ENCODE data around the gene SLC25A40.

Gene SLC25A40

GRCh38 chr7:87810130-87810529 is 66.0 kb downstream of the SLC25A40 start:
- TF ChIP-seq CTCF (IDR thresholded peaks at IDR 0.05; ENCODE audit: extremely low read depth, insufficient read depth, missing control alignments) = no peak
- DNase-seq (ENCODE audit: low spot score) = no peak
- in situ Hi-C loops (cut with MboI; ENCODE audit: low pct_unique_long_range_greater_than_20kb, low sequenced_read_pairs, unreplicated experiment) = no loop called here

GRCh38 chr7:87806150-87806549 is 70.0 kb downstream of the SLC25A40 start:
- in situ Hi-C loops (cut with MboI; ENCODE audit: low pct_unique_long_range_greater_than_20kb, low sequenced_read_pairs, unreplicated experiment) = loop anchor here (10.0 kb wide), 1 partner anchor 309 kb away; no protein-coding TSS in a partner anchor
- TF ChIP-seq CTCF (IDR thresholded peaks at IDR 0.05; ENCODE audit: extremely low read depth, insufficient read depth, missing control alignments) = no peak
- DNase-seq (ENCODE audit: low spot score) = no peak

GRCh38 chr7:87797798-87798403 is 78.3 kb downstream of the SLC25A40 start:
- peak; percentile 46 for DNase-seq (ENCODE audit: low spot score)
- TF ChIP-seq CTCF (IDR thresholded peaks at IDR 0.05; ENCODE audit: extremely low read depth, insufficient read depth, missing control alignments) = peak; percentile 70
- in situ Hi-C loops (cut with MboI; ENCODE audit: low pct_unique_long_range_greater_than_20kb, low sequenced_read_pairs, unreplicated experiment) = loop anchor here (10.0 kb wide), 1 partner anchor 87 kb away; no protein-coding TSS in a partner anchor

- no peak for DNase-seq (ENCODE audit: low spot score)
- TF ChIP-seq CTCF (IDR thresholded peaks at IDR 0.05; ENCODE audit: extremely low read depth, insufficient read depth, missing control alignments) = no peak
- in situ Hi-C loops (cut with MboI; ENCODE audit: low pct_unique_long_range_greater_than_20kb, low sequenced_read_pairs, unreplicated experiment) = loop anchor here (10.0 kb wide), 1 partner anchor 87 kb away; no protein-coding TSS in a partner anchor
Measured at GRCh38 chr7:87797395-87797794, 78.8 kb downstream of the SLC25A40 start.

GRCh38 chr7:87785368-87785995 is 90.7 kb downstream of the SLC25A40 start:
- no peak for DNase-seq (ENCODE audit: low spot score)
- in situ Hi-C loops (cut with MboI; ENCODE audit: low pct_unique_long_range_greater_than_20kb, low sequenced_read_pairs, unreplicated experiment) = no loop called here
- no peak for TF ChIP-seq CTCF (IDR thresholded peaks at IDR 0.05; ENCODE audit: extremely low read depth, insufficient read depth, missing control alignments)

- in situ Hi-C loops (cut with MboI; ENCODE audit: low pct_unique_long_range_greater_than_20kb, low sequenced_read_pairs, unreplicated experiment) = no loop called here
- peak; percentile 17 for TF ChIP-seq CTCF (IDR thresholded peaks at IDR 0.05; ENCODE audit: extremely low read depth, insufficient read depth, missing control alignments)
Measured at GRCh38 chr7:87784424-87784823, 91.7 kb downstream of the SLC25A40 start.

More at GRCh38 chr7:87784424-87784823, 91.7 kb downstream of the SLC25A40 start:
- no peak for DNase-seq (ENCODE audit: low spot score)
